GM21360 (cell line): ENCODE data around the gene PEX16.
A peak's percentile ranks its signal among the peaks of the same experiment; 100 is the strongest.
"Not testable (repeated sequence)": the region's sequence is repeated elsewhere in the genome, so short reads cannot be mapped to it uniquely, and the experiment has no call there.

Source experiments
- ATAC-seq: cut with Tn5 transposase; IDR thresholded peaks from one replicate; pipeline ENCODE4 v1.9.1; 2021; ENCODE audit warnings: mild to moderate bottlenecking, moderate library complexity; ENCODE audit not compliant: unreplicated experiment

Gene PEX16

DNA sequence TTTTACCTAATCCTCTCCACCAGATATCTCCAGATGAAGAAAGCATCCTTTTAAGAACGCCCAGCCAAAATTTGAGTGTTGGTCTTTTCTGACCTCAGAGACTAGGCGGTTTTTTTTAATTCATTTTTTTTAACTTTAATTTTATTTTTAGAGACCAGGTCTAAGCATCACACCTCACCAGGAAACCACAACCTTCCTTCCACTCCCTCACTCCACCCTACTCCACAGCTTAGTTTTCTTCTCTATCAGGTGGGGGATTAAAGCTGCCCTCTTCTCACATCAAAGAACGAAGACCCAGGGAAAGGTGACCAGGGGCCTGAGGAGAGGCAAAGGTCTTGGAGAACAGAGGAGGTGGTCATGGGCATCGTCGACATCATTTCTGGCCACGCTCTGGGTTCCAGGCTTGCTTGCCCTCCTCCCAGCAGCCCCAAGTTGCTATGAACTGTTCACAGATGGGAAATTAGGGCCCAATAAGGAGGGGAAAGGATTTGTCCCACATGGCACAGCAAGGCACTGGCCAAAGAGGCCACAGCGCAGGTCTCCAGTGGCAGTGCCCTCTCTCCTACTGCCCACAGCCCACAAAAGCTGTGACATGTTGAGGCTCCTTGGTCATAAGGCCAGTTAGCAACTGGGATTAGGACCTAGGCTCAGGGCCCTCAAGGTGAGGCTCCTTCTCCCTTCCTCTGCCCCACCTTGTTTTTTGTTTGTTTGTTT, 1.4 kb upstream of the PEX16 start:
- ATAC-seq, result no peak

DNA sequence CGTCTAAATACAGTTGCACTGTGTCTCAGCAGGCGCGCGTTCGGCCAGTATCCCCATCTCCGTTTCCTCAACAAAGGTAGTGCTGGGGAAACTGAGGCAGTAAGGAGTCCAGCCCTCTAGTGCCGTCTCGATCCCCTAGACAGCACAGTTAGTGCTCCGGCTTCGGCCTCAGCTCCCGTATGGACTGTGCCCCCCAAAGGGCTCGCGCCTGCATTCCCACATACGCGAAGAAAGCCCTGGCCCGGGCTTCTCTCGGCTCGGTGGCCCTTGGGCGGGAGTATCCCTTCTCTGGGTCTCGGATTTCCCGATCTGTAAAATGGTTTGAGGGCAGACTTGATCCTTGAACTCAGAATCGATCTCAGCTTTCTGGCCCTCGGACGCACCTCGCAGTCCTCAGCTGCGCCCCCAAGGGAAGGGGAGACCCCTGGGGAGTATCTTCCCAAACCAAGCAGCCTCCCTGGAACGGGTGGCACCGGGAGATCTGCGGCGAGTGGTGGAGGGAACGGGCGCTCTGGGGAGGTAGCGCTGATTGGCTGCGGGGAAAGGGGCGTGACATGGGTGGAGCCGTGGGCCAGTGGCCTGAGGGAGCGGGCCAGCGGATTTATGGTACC, 759 bp upstream of the PEX16 start:
- ATAC-seq, result peak; percentile 39

DNA sequence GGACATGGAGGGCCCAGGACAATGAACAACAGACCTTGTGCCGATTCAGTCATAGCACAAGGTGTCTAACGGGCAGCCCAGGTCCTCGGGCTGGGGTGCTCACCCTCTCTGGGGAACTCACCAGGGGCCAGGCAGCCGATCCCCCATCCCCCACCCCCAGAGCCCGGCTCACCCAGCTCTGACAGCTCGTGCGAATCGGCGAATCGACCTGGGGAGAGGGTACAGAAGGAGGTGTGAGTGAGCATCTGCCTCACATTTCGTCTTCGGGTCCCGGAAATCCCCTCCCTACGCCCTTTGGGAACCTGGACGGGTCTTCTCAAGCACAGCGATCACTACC, 423 bp downstream of the PEX16 start:
- ATAC-seq, result peak; percentile 0

DNA sequence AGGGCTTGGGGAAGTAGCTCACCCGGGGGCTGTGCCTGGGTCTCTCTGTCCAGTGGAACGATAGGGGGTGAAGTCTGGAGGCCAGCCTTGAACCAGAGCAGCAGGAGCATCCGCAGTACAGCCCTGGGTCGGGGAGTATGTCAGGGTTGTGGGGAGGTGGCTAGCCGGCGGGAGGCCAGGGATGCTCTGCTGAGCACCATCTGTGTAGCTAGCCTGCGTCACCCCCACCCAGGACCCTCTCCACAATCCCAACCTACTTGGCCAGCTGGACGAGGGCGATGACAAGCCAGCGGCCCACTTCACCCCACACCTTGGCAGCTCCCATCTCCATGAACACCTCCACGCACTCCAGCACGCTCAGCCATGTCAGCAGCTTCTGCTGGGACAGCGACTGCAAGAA, 2.2 kb downstream of the PEX16 start:
- no peak for ATAC-seq

DNA sequence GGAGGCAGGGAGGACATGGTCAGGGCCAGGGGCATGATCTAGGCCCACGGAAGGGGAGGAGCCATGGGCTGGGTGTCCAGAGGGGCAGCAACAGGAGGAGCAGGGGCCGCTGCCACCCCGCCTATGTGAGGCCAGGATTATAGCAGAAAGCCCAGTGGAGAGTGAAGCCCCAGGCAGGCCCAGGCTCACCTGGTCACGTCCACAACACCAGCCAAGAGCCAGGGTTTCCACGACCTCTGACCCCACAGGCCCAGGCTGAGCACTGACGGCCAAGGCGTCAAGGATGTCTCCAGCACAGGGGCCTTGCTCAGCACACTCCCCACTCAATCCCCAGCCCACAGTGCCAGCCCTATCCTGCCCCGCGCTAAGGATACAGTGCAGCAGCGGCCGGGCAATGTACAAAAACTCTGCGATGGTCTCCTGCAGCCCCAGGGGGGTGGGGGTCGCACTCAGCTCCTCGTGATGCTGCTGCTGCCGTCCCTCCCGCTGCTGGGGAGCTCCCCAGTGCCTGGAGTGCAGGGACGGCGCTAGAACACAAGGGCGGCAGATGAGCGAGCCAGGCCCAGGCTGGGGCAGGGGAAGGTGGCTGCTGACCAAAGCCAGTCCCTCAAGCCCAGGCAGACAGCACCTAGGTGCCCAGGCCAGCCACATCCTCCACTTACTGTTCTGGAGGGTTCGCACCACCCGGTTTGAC, 3.6 kb downstream of the PEX16 start:
- no peak for ATAC-seq

DNA sequence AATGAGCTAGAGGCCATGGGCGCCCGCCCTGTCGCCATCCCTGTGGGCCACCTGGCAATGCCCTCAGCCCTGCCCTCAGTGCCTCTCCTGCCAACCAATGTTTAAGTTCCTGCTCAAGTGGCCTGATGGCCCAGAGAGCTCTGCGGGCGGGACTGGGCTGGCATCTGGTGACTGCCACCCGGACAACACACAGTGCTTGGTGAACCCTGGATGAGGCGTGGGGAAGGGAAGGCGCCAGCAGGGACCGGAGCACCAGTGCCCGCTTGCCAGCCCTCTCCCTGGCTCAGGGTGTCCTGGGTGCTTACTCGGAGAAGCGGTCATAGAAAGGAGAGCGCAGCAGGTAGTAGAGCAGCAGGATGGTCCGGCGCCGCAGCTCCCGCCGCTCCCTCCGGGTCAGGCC, 4.2 kb downstream of the PEX16 start:
- ATAC-seq, result no peak

DNA sequence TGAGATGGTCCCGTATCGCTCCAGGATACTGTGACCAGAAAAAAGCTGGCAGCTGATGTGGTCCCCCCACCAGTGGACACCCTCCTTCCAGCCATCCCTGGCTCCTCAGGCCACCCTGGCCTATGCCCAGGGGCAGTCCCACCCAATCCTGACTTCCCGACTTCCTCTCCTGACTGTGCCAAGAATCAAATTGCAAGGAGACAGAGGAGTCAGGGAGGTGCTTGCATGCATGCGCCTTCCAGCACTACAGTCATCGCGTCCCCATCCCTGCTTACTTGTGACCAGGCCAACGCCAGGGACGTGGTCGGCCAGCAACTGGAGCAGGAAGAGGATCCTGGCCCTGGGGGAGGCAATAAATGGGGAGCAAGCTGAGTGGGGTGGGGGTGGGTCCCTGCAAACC, 7.1 kb downstream of the PEX16 start:
- no peak for ATAC-seq

DNA sequence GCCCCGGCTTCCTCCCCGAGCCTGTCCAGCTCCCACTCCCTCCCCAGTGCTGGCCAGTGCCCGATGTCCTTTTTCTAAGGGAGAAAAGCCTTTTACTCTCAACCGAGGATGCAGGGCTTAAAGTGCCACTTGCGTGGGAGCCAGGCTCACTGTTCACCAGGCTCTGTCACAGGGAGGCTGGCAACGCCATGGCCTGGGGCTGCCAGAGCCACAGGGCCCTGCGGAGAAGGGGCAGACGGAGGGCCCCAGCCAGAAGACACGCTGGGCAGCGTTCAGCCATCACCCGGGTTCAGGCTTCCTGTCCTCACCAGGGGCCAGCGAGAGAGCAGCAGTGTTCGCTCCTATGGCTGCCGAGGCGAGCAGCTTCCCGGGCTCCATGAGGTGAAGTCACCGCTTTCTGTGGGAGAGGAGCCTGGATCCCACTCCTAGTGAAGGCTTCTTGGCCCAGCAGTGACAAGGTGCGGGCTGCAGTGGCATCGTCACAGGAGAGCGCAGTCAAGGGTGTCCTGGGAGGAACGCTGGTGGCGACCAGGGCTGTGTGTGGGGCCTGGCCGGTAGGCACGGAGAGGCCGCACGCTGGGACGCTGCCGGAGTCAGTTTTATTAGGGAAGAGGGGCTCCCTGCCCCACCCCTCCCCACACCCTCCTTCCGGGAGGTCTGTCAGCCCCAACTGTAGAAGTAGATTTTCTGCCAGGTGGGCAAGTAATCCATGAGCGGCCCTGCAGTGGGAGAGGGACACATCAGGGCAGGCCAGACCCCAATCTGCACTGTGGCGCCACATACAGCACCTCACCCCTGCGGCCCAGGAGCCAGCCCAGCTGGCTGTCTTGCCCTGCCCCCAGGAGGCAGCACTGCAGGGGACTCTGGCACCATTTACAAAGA, 7.8 kb downstream of the PEX16 start:
- no peak for ATAC-seq

DNA sequence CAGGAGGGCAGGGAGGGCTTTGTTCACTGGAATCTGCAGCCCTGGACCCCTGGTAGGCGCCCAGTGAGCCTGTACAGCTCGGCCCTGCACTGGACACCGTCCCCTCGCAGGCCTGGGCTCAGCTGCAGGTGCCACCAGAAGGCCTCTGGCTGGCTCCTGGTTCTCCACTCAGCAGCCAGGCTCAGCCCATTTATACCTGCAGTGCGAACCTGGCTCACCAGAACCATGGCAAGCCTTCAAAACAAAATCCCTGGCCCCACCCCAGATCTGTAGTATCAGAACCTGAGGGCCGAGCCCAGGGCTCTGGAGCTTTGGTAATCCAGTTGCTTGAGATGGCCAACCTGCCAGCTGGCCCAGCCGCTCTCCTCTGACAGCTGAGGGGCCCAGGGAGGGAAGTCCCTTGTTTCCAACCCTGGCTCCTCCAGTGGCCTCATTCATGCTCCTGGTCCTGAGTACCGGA, 9.7 kb downstream of the PEX16 start:
- no peak for ATAC-seq

DNA sequence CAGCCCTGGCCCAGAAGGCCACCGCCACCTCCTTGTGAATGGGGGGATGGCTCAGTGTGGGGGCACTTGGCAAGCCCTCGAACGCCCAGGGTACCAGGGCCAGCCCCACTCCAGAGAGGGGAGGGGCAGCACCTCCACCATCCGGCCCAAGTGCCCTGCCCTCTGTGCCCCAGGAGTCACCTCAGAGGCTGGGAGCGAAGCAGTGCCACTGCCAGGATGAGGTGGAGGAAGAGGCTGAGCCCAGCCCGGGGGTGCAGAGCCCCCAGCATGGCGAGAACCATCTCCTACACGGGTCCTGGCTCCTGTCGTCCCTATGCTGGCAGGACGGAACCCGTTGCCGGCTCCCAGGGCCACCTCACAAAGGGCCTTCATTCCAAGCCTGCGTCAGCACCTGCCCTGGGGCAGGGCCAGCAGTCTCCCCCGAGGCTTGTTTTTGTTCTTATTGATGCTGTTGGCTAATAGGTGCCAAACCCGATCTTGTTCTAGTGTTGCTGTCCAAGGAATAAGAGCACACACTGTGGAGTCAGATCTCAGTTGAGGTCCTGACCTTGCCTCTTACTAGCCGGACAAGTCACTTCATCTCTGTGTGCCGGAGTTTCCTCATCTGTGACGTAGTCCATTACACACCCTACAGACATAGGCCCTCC, 10.6 kb downstream of the PEX16 start, which contains the start of gene FREY1:
Gene FREY1 (minus strand): TSS at position 307 of the 647 bp plus-strand sequence. CDS start 26 bp downstream, at position 281.
- ATAC-seq, result no peak

DNA sequence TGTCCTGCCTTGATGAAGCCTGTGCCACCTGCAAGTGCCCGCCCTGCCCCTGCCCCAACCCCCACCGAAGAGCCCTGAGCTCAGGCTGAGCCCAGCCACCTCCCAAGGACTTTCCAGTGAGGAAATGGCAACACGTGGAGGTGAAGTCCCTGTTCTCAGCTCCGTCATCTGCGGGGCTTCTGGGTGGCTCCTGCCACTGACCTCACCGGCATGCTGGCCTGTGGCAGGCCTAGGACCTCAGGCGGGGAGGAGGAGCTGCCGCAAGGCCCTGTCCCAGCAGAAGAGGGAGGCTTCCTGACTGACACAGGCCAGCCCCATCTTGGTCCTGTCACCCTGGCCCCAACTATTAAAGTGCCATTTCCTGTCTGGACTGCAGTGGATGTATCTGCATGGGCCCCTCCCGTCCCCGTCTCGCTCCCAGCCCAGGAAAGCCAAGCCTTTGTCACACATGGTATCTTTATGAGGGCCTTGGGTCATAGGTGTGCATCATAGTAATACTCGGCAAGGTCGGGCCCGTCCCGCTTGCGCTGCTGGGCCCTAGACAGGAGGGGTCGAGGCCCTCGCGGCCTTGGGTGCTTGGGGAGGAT, 11.5 kb downstream of the PEX16 start:
- ATAC-seq, result no peak

DNA sequence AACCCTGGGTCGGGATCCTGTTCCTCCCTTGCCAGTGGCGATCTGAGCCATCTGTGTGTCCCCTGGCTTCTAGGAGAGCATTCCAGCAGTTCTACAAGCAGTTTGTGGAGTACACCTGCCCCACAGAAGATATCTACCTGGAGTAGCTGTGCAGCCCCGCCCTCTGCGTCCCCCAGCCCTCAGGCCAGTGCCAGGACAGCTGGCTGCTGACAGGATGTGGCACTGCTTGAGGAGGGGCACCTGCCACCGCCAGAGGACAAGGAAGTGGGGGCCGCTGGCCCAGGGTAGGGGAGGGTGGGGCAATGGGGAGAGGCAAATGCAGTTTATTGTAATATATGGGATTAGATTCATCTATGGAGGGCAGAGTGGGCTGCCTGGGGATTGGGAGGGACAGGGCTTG, 12.1 kb downstream of the PEX16 start:
- ATAC-seq, result not testable (repeated sequence)

DNA sequence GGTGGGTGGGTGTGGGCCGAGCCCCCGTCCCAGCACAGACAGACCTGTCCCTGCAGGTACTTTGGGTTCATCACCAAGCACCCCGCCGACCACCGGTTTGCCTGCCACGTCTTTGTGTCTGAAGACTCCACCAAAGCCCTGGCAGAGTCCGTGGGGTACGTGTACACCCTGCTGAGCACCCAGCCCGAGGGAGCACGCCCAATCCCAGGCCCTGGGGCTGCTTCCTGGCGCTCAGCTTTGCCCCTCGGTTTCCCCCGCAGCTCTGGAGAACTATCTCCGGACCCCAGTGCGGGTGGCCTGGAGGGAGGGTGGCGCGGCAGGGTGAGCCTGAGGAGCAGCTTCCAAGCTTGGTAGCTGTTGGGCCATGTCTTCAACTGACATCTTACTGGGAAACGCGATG, 12.6 kb downstream of the PEX16 start:
- ATAC-seq, result no peak

DNA sequence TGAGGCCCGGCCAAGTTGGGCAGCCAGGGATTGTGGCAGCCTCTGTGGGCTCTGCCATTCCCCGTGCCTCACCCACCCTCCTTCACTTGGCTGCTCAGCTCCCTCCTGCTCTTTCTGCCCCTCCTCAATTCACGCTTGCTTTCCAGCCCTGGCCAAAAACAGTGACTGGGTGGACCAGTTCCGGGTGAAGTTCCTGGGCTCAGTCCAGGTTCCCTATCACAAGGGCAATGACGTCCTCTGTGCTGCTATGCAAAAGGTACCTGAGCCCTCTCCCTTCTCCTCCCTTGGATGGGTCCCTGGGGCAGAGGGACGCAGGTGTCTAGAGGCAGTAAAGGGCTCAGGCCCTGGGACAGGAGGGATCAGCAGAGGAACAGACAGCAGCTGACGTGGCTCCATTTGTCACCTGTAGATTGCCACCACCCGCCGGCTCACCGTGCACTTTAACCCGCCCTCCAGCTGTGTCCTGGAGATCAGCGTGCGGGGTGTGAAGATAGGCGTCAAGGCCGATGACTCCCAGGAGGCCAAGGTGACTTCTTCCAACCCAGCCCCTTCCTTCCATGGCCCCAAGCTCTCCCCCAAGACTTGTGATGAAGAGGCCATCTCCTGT, 13.3 kb downstream of the PEX16 start:
- no peak for ATAC-seq

DNA sequence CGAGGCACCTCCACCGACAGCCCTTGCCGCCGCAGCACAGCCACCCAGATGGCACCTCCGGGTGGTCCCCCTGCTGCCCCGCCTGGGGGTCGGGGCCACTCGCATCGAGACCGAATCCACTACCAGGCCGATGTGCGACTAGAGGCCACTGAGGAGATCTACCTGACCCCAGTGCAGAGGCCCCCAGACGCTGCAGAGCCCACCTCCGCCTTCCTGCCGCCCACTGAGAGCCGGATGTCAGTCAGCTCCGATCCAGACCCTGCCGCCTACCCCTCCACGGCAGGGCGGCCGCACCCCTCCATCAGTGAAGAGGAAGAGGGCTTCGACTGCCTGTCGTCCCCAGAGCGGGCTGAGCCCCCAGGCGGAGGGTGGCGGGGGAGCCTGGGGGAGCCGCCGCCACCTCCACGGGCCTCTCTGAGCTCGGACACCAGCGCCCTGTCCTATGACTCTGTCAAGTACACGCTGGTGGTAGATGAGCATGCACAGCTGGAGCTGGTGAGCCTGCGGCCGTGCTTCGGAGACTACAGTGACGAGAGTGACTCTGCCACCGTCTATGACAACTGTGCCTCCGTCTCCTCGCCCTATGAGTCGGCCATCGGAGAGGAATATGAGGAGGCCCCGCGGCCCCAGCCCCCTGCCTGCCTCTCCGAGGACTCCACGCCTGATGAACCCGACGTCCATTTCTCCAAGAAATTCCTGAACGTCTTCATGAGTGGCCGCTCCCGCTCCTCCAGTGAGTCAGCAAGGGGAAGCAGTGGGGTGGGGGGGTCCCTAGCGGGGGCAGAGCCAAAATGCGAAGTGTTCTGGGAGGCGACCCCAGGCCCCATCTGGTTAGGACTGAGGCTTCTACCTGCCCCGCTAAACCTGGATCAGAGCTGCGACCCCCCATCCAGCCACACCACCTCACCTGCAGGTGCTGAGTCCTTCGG, 15.0 kb downstream of the PEX16 start:
- no peak for ATAC-seq

DNA sequence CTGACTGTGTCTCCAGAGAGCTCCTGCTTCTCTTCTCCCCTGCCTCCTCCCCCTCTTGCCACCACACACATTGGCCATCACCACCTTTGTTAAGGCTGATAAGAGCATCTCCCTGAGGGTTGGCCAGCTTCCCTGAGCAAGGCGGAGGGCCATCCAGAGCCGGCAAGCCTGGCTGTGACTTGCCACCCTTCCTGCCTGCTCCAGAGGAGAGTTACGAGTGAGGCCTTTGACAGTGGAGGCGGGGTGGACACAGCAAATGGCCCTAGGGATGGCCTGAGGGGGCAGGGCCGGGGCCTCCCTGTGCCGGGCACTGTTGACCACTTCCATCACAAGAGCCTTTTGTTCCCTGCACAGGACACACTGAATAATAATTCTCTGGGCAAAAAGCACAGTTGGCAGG, 16.1 kb downstream of the PEX16 start:
- ATAC-seq, result no peak

DNA sequence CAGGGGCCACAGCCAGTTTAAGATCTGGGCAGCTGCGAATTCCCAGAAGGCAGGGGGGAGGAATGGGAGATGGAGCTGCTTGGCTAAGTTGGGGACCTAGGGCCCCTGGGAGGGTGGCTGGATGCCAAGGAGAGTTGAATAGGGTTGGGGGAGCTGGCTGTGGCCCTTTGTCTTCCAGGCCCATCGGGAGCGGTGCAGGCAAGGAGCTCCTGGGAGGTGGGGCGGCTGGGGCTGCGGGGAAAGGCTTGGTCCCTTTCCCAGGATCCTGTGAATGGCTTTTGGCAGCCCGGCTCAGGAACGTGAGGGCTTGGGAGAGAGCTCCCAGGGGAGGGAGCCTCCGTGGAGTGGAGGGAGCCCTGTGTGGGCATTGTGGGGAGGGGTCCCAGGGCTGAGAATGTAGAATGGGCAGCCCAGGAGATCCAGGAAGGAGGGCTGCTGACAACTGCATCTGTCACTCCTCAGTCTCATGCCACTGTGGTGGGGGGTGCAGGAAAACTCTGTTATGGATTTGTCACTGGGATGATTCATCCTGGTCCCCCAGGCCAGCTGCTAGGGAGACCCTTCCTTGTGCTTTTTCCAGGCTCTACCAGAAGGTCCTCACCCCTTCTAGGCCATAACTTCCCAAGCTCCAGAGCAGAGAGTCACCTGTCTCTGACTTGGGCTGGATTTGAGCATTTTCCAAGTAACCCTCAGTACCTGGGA, 16.6 kb downstream of the PEX16 start:
- no peak for ATAC-seq

DNA sequence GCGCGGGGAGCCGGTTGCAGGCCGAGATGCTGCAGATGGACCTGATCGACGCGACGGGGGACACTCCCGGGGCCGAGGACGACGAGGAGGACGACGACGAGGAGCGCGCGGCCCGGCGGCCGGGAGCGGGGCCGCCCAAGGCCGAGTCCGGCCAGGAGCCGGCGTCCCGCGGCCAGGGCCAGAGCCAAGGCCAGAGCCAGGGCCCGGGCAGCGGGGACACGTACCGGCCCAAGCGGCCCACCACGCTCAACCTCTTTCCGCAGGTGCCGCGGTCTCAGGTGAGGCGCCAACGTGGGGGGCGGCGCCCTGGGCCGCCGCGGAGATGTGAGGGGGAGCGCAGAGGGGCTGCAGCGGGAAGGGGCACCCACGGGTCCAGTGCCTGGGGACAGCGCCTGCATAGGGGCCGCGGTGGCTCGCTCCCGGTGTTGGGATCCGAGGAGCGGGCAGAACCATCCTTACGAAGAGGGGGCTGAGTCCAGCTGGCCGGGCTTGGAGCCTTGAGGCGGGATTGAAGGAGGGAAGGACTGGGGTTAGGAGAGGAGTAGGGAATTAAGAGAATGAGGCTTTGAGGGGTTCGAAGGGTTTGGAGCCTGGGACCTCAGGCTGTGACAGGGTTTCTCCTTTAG, 17.4 kb downstream of the PEX16 start:
- not testable (repeated sequence) for ATAC-seq
